Esophagus squamous epithelium (tissue), 4 donors: ENCODE data around the gene B9D1.

ENCODE experiments used
- POLR2A ChIP-seq, 4 donors: fragments of 450-650 bp; IDR thresholded peaks; one replicate each; pipeline ENCODE4 v1.6.1; 2017; ENCODE audit warnings: antibody characterized with exemption in 4 of 4, mild to moderate bottlenecking in 4 of 4, moderate library complexity in 3 of 4
- TF ChIP-seq, protein P1 (sequence below), 6 experiments: fragments of 450-650 bp in 4 of 6; fragments of 200-600 bp in 2 of 6; sonication (generic) in 2 of 6; IDR thresholded peaks; one replicate each; pipeline ENCODE4 v1.5.1; 2016 to 2019; ENCODE audit warnings: antibody characterized with exemption in 6 of 6, mild to moderate bottlenecking in 4 of 6, moderate library complexity in 4 of 6

DNA sequence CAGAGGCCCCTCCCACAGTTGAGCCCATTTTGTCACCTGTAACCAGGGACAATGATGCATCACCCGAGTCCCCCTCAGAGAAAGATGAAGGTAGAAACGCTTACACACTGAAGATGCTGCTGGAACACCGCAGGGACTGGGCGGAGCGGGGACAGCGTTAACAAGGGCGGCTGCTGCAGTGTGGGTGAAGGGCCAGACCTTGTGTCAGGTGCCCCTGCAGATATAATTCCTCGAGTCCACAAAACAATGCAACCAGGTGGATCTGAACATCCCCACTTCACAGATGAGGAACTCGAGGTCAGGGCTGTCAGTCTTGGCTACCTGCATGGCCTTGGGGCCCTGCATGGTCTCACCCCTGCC lies 9.5 kb upstream of the B9D1 start:
- TF ChIP-seq, protein P1, sequence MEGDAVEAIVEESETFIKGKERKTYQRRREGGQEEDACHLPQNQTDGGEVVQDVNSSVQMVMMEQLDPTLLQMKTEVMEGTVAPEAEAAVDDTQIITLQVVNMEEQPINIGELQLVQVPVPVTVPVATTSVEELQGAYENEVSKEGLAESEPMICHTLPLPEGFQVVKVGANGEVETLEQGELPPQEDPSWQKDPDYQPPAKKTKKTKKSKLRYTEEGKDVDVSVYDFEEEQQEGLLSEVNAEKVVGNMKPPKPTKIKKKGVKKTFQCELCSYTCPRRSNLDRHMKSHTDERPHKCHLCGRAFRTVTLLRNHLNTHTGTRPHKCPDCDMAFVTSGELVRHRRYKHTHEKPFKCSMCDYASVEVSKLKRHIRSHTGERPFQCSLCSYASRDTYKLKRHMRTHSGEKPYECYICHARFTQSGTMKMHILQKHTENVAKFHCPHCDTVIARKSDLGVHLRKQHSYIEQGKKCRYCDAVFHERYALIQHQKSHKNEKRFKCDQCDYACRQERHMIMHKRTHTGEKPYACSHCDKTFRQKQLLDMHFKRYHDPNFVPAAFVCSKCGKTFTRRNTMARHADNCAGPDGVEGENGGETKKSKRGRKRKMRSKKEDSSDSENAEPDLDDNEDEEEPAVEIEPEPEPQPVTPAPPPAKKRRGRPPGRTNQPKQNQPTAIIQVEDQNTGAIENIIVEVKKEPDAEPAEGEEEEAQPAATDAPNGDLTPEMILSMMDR (IDR thresholded peaks at IDR 0.05) = no peak
- TF ChIP-seq POLR2A (IDR thresholded peaks at IDR 0.05) = no peak
